Smooth muscle cell (in vitro differentiated cells): ENCODE data around the gene DNTT. TPM values are rescaled to one million over a fixed set of nuclear protein-coding genes. Genes with fewer than 3 reads are reported as not detected.

Experiments used
- DNase-seq: peaks from one replicate; lab custom pipeline; 2025; ENCODE audit not compliant: unreplicated experiment; lab: John Stamatoyannopoulos, UW
- H2AFZ ChIP-seq: fragments of 200-600 bp; sonication (generic); 2 replicates; pipeline ENCODE4 v1.6.0; 2016; ENCODE audit warnings: antibody characterized with exemption, low read depth, mild to moderate bottlenecking
- H3F3A ChIP-seq: fragments of 200-600 bp; sonication (generic); 2 replicates; pipeline ENCODE4 v1.6.0; 2017; ENCODE audit warnings: antibody characterized with exemption, low read depth
- H3K27ac ChIP-seq: fragments of 200-600 bp; sonication (generic); 2 replicates; pipeline ENCODE4 v1.5.1; 2016; ENCODE audit warnings: low read depth, mild to moderate bottlenecking
- H3K27me3 ChIP-seq: fragments of 200-600 bp; sonication (generic); 2 replicates; pipeline ENCODE4 v1.6.1; 2016; ENCODE audit warnings: low read depth, mild to moderate bottlenecking
- H3K36me3 ChIP-seq: fragments of 200-600 bp; sonication (generic); 2 replicates; pipeline ENCODE4 v1.5.1; 2016; ENCODE audit warnings: low read depth
- H3K4me1 ChIP-seq: fragments of 200-600 bp; sonication (generic); 2 replicates; pipeline ENCODE4 v1.5.1; 2016; ENCODE audit warnings: low read depth
- H3K4me2 ChIP-seq: fragments of 200-600 bp; sonication (generic); 2 replicates; pipeline ENCODE4 v1.6.0; 2016; ENCODE audit warnings: mild to moderate bottlenecking
- H3K4me3 ChIP-seq: fragments of 200-600 bp; sonication (generic); 2 replicates; pipeline ENCODE4 v1.5.1; 2016; ENCODE audit warnings: mild to moderate bottlenecking
- H3K79me2 ChIP-seq: fragments of 200-600 bp; sonication (generic); 2 replicates; pipeline ENCODE4 v1.6.0; 2016; ENCODE audit warnings: low read depth, mild to moderate bottlenecking
- H3K9ac ChIP-seq: fragments of 200-600 bp; sonication (generic); 2 replicates; pipeline ENCODE4 v1.6.0; 2016; ENCODE audit warnings: low read depth
- H3K9me3 ChIP-seq: fragments of 200-600 bp; sonication (generic); replicated peaks from 2 replicates; pipeline ENCODE4 v1.5.1; 2016; ENCODE audit warnings: low read depth
- H4K20me1 ChIP-seq: fragments of 200-600 bp; sonication (generic); 2 replicates; pipeline ENCODE4 v1.6.0; 2016; ENCODE audit warnings: low read depth
- CTCF ChIP-seq: fragments of 200-600 bp; sonication (generic); IDR thresholded peaks from 2 replicates; pipeline ENCODE4 v1.5.1; 2017; ENCODE audit warnings: borderline replicate concordance, mild to moderate bottlenecking, antibody characterized with exemption; ENCODE audit not compliant: insufficient read depth, poor library complexity, severe bottlenecking
- WGBS: methylation state at CpG from one replicate; pipeline ENCODE4 v1.1.7; 2016; ENCODE audit warnings: low lambda C conversion rate; 5-methylcytosine and 5-hydroxymethylcytosine counted together
- polyA plus RNA-seq: library from polyadenylated mRNA; unstranded; fragments of >200 nt; fragmentation: Nextera tagmentation; extraction: Ambion mirVana; gene quantifications from 2 replicates; pipeline ENCODE4 v1.2.1, GENCODE V29; 2016
- total RNA-seq: library from RNA; depleted of rRNA; stranded (reverse); fragments of >200 nt; gene quantifications from 2 replicates; pipeline ENCODE4 v1.2.3, GENCODE V29; 2014

DNTT gene
- total and polyA plus RNA-seq, 2 experiments from 2014 or later = not detected

GRCh38 chr10:96378741-96379140 is 74.5 kb downstream of the DNTT start:
- WGBS = 88% methylated on average over 14 of the region's 15 CpGs
- H3K4me1 ChIP-seq = no peaks in the 10 kb centered on the region
- H3F3A ChIP-seq = no peaks in the 10 kb centered on the region
- H4K20me1 ChIP-seq = no peaks in the 10 kb centered on the region
- H3K9ac ChIP-seq = no peak overlapping the region
- no peak overlapping the region for H3K4me2 ChIP-seq
- no peak overlapping the region for H3K27ac ChIP-seq
- H3K4me3 ChIP-seq = no peak overlapping the region
- TF ChIP-seq CTCF = no peak
- H3K27me3 ChIP-seq = no peaks in the 10 kb centered on the region
- DNase-seq = no peak
- no peaks in the 10 kb centered on the region for H3K79me2 ChIP-seq
- H2AFZ ChIP-seq = no peak overlapping the region
- no peaks in the 10 kb centered on the region for H3K9me3 ChIP-seq
- H3K36me3 ChIP-seq = no peaks in the 10 kb centered on the region

GRCh38 chr10:96379758-96380157 is 75.5 kb downstream of the DNTT start:
- Histone ChIP-seq H3K36me3 (no peaks in the 10 kb centered on the region), H3K4me1 (no peaks in the 10 kb centered on the region), H3F3A (no peaks in the 10 kb centered on the region), H3K4me2 (no peak overlapping the region), H3K27ac (no peak overlapping the region), H3K9me3 (no peaks in the 10 kb centered on the region), H3K4me3 (no peak overlapping the region), H2AFZ (no peak overlapping the region), H4K20me1 (no peaks in the 10 kb centered on the region), H3K79me2 (no peaks in the 10 kb centered on the region), H3K9ac (no peak overlapping the region), H3K27me3 (no peaks in the 10 kb centered on the region)
- no peak for DNase-seq
- TF ChIP-seq CTCF = no peak
- 94% methylated on average over 8 of the region's 8 CpGs for WGBS

- no peak overlapping the region for H2AFZ ChIP-seq
- no peak for TF ChIP-seq CTCF
- 86% methylated on average over 7 of the region's 7 CpGs for WGBS
- H3F3A ChIP-seq = no peaks in the 10 kb centered on the region
- H3K4me2 ChIP-seq = no peak overlapping the region
- no peaks in the 10 kb centered on the region for H3K36me3 ChIP-seq
- DNase-seq = no peak
- H3K9me3 ChIP-seq = no peaks in the 10 kb centered on the region
- H4K20me1 ChIP-seq = no peaks in the 10 kb centered on the region
- no peaks in the 10 kb centered on the region for H3K27me3 ChIP-seq
- H3K4me3 ChIP-seq = no peak overlapping the region
- no peaks in the 10 kb centered on the region for H3K4me1 ChIP-seq
- no peak overlapping the region for H3K27ac ChIP-seq
- H3K79me2 ChIP-seq = no peaks in the 10 kb centered on the region
- no peak overlapping the region for H3K9ac ChIP-seq
Observed at GRCh38 chr10:96380821-96381220, 76.6 kb downstream of the DNTT start.

- H2AFZ ChIP-seq = no peak overlapping the region
- no peaks in the 10 kb centered on the region for H3K36me3 ChIP-seq
- H3K4me3 ChIP-seq = no peak overlapping the region
- H3K4me2 ChIP-seq = no peak overlapping the region
- no peaks in the 10 kb centered on the region for H3F3A ChIP-seq
- no peak overlapping the region for H3K9ac ChIP-seq
- H3K27ac ChIP-seq = no peak overlapping the region
- WGBS = 82% methylated on average over 25 of the region's 25 CpGs
- DNase-seq = no peak
- no peaks in the 10 kb centered on the region for H4K20me1 ChIP-seq
- H3K27me3 ChIP-seq = peaks cover 4% of the 10 kb centered on the region
- H3K4me1 ChIP-seq = no peaks in the 10 kb centered on the region
- TF ChIP-seq CTCF = no peak
- H3K9me3 ChIP-seq = no peaks in the 10 kb centered on the region
- no peaks in the 10 kb centered on the region for H3K79me2 ChIP-seq
Observed at GRCh38 chr10:96384506-96384905, 80.3 kb downstream of the DNTT start.
